HG03135 (cell line): ENCODE measurements around the gene MDFIC2.
"Not testable (repeated sequence)": the region's sequence is repeated elsewhere in the genome, so short reads cannot be mapped to it uniquely, and the experiment has no call there.

Experiments
- ATAC-seq: cut with Tn5 transposase; IDR thresholded peaks from one replicate; pipeline ENCODE4 v1.9.1; 2021; ENCODE audit warnings: mild to moderate bottlenecking, moderate library complexity; ENCODE audit not compliant: unreplicated experiment

The MDFIC2 gene

GRCh38 chr3:70261283-70261682, 51.2 kb downstream of the MDFIC2 start:
- no peak for ATAC-seq

GRCh38 chr3:70256566-70256965, 55.9 kb downstream of the MDFIC2 start:
- ATAC-seq, result no peak

GRCh38 chr3:70250492-70250891, 61.9 kb downstream of the MDFIC2 start:
- no peak for ATAC-seq

GRCh38 chr3:70249509-70250160, 62.8 kb downstream of the MDFIC2 start:
- ATAC-seq, result no peak

GRCh38 chr3:70248856-70249255, 63.6 kb downstream of the MDFIC2 start:
- no peak for ATAC-seq

DNA sequence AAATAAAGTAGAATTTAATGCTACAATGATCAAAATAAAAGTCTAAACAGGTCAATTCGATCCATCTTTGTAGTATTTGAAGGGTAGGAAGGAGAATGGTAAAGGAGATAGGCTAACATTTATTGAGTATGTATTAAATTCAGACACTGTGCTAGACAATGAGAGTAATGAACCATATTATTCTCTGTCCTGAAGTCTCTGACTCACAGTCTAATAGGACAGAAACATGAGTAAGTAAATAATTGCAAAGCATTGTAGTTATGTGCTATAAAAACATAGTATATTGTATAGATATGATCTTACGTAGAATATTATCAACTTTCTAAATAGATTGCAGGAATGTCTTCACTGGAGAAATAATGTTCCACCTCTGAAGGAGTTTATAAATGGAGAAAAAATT, 64.5 kb downstream of the MDFIC2 start:
- ATAC-seq, result no peak

- no peak for ATAC-seq
These were observed 66.5 kb downstream of the MDFIC2 start for GRCh38 chr3:70245746-70246525.

- ATAC-seq, result no peak
These were observed 68.0 kb downstream of the MDFIC2 start for GRCh38 chr3:70244422-70244821.

GRCh38 chr3:70242297-70242882, 70.0 kb downstream of the MDFIC2 start:
- ATAC-seq, result no peak

DNA sequence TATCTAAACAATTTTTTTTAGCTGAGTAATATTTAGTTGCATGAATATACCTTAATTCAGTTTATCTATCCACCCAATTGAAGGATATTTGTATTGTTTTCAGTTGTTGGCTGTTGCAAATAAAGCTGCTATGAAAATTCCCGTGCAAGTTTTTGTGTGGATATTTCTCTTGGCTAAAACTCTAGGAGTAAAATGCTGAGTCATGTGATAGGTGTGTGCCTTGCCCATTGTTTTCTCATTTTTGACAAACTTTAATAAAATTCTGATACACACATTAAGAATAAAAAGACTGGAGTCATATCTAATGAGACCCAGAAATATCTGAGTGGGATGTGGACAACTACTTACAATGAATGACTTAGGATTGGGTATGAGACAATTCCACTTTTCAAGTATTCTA, 78.6 kb downstream of the MDFIC2 start:
- no peak for ATAC-seq

- no peak for ATAC-seq
These were observed 79.3 kb downstream of the MDFIC2 start for GRCh38 chr3:70233112-70233511.

DNA sequence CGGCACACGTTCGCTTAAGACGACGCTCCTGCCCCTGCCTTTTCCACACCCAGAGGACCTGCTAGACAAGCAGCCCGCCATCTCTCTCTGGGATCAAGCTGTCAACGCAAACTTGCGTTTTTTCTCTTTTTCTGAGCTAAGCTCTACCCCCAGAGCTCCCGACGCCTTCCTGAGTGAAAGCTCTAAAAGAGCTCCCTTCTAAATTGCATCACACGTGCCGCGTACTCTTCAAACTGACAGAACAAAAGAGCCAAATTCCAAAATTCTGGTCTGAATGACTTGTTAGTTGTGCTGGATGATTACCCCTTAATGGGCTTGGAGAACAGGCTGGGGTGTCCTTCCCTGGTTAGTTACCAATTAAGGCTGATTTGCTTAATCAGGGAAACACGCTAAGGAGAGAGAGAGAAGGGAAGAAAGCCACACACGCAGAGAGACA, 81.2 kb downstream of the MDFIC2 start:
- no peak for ATAC-seq

GRCh38 chr3:70227437-70227836, 85.0 kb downstream of the MDFIC2 start:
- no peak for ATAC-seq

DNA sequence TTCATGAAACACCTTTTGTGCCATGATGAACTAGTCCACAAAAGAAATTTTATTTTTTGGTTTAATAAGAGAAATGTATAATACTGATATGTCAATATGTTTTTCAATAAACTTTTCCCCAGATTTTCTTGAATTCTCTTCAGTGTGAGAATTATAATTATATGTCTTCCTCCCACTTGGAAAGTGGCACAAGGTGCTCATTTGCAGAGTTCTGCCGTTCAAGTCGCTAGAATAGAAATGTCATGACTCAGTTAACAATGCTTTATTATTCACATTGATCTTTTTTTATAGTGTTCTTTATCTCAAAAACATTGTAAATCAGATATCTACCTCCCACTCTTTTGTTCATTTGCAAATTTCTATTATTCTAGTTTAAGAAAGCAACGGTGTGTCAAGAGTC, 87.3 kb downstream of the MDFIC2 start:
- no peak for ATAC-seq

DNA sequence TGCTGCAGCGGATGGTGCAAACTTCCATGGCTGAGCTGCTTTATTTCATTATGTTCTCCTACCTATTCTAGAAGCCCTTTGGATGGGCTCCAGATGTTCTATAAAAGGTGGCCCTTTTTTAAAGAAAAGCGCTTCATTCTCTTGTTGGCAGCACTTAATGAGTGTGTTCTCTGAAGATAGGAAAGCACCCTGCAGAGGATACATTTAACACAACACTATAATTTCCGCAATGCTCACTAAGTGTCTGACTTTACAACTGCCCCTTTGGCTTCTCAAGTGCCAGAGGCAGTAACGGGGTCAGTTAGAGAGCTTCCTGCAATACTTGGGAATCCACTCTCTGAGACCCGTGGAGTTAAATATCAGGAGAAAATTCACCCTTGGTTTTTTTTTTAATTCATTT, 88.1 kb downstream of the MDFIC2 start:
- no peak for ATAC-seq

GRCh38 chr3:70218471-70218870, 94.0 kb downstream of the MDFIC2 start:
- ATAC-seq, result no peak

DNA sequence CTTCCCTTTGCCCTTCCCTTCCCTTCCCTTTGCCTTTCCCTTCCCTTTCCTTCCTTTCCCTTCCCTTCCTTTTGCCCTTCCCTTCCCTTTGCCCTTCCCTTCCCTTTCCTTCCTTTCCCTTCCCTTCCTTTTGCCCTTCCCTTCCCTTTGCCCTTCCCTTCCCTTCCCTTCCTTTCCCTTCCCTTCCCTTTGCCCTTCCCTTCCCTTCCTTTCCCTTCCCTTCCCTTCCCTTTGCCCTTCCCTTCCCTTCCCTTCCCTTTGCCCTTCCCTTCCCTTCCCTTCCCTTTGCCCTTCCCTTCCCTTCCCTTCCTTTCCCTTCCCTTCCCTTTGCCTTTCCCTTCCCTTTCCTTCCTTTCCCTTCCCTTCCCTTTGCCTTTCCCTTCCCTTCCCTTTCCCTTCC, 101.2 kb downstream of the MDFIC2 start:
- not testable (repeated sequence) for ATAC-seq

GRCh38 chr3:70201975-70202374, 110.5 kb downstream of the MDFIC2 start:
- no peak for ATAC-seq

GRCh38 chr3:70189884-70190473, 122.5 kb downstream of the MDFIC2 start:
- no peak for ATAC-seq

GRCh38 chr3:70186221-70186620, 126.2 kb downstream of the MDFIC2 start:
- no peak for ATAC-seq

GRCh38 chr3:70185661-70186060, 126.8 kb downstream of the MDFIC2 start:
- ATAC-seq, result no peak
